Fibroblast of mammary gland (primary cell): ENCODE data around the gene MYMK.

ENCODE experiments used
- DNase-seq: peaks from one replicate; pipeline ENCODE4 v3.0.0-alpha.2; 2010; ENCODE audit warnings: low read depth
- H3K4me3 ChIP-seq: 2 replicates; pipeline ENCODE4 v1.5.1; 2011; ENCODE audit warnings: low read depth, mild to moderate bottlenecking, low read length, moderate library complexity; ENCODE audit not compliant: control insufficient read depth
- CTCF ChIP-seq: conservative IDR thresholded peaks from 2 replicates; pipeline ENCODE4 v1.5.1; 2011; ENCODE audit warnings: low read depth, low read length, inconsistent platforms; ENCODE audit not compliant: control insufficient read depth, insufficient read depth

MYMK gene

DNA sequence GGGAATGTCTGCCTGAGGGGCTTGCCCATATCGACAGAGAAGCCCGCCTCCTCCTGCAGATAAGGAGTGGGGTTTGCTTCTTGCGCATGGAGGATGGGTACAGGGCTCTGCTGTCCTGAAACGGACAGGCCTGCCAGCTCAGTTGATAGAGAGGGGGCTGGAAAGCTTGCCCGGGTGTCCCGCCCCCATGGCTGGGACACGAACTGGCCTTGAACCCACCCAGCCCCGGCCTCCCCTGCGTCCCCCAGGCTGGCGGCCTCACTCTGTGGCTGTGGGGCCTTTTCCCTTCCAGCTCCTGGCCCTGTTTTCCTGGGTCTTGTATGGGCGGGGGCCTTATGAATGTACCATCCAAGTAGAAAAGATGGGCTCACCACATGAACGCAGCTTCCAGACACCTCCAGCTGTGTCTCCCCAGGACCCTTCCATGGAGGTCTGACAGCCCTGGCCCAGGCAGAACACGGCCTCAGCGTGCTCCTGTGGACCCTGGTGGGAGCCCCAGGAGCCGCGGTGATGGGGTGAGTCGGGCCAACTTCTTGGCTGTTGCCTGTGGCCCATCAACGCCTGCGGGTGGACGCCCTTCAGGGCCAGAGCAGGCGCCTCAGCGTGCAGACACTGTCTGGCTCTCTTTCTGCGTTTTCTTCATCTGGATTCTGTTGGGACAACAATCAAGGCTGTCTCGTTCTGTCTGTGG, 30.0 kb downstream of the MYMK start:
- no peak for TF ChIP-seq CTCF
- H3K4me3 ChIP-seq, result no peak overlapping the region
- DNase-seq, result no peak

GRCh38 chr9:133493845-133494540, 30.8 kb downstream of the MYMK start:
- no peak for DNase-seq
- TF ChIP-seq CTCF, result no peak
- H3K4me3 ChIP-seq, result no peak overlapping the region

- no peak for DNase-seq
- TF ChIP-seq CTCF, result no peak
Measured at GRCh38 chr9:133493428-133493827, 31.3 kb downstream of the MYMK start.

DNA sequence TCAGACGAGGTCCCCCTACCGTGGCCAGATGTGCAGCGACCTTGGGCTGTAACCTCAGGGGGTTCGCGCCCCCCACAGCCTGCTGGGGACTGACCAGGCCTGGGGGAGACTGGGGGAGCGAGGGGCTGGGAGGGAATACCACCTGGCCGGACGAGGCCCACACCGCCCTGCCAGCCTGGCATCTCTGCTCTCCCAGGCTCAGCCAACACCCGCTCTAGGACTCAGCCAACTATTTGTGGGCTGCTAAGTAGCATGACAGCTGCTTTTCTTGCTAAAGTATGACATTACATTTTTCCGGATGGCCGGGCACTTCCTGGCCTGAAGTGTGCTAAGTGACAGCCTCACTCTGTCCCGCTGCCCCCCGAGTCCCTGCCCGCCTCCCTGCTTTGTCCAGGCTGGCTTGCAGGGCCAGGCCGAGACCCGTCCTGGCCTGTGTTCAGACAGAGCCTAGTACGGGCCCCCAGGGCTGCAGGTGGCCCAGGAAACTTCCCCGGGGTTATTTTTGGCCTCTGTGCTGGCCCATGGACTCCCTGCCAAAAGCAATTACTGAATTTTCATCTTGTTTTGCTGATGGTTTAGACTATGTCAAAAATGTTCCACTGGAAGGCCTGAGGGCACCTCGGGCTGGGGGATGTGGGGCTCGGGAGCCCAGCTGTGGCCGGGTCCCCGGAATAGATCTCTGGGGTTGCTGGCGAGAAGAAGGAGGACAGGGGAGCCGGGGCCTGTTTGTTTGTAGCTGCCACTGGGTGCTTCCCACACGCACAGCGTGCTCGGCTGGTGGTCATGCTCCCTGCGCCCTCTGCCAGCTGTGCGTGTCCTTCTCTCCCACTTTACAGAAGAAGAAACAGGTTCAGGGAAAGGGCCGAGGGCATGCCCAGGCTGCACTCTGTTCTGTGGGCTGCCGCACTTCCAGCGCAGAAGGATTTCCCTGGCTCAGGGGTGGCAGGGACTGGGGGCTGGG, 32.4 kb downstream of the MYMK start:
- no peak for DNase-seq
- no peak overlapping the region for H3K4me3 ChIP-seq
- TF ChIP-seq CTCF, result no peak

More at GRCh38 chr9:133493428-133493827, 31.3 kb downstream of the MYMK start:
- no peak overlapping the region for H3K4me3 ChIP-seq

GRCh38 chr9:133491656-133491925, 33.2 kb downstream of the MYMK start:
- no peak for DNase-seq
- H3K4me3 ChIP-seq, result no peak overlapping the region
- TF ChIP-seq CTCF, result no peak

DNA sequence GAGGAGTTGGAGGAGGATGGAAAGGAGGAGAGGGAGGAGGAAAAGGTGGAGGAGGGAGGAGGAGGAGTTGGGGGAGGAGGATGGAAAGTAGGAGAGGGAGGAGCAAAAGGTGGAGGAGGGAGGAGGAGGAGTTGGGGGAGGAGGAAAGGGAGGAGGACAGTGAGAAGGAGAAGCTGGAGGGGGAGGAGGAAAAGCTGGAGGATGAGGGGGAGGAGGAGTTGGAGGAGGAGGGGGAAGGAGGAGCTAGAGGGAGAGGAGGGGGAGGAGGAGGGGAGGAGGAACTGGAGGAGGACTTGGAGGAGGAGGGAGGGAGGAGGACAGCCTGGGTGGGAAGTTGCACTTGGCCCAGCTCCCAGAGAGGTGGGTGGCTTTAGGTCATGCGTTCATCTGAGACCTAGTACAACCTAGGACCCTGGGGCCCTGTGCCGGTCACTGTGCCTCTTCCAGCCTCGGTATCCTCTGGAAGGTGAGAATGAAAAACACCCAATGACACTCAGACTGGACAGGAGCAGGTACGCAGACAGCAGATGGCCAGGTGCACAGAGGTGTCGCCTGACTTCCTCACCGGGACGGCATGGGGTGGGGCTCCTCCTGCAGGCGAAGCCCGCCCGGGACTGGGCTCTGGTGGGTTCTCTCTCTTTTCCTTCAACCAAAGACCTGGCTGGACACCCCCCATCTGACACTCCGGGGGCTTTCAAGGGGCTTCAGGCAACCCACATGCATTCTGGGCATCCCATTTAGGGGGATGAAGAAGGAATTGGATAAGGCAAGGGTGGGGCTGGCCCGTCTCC, 33.7 kb downstream of the MYMK start:
- TF ChIP-seq CTCF, result no peak
- no peak for DNase-seq
- no peak overlapping the region for H3K4me3 ChIP-seq
